Neutrophil (primary cell): ENCODE measurements around the gene SEMA7A.
"Not testable (repeated sequence)": the region's sequence is repeated elsewhere in the genome, so short reads cannot be mapped to it uniquely, and the experiment has no call there.

Experiments
- H3K27ac ChIP-seq: fragments of 200-600 bp; sonication (generic); 2 replicates; pipeline ENCODE4 v1.5.1; 2016; ENCODE audit warnings: mild to moderate bottlenecking, moderate library complexity
- H3K27me3 ChIP-seq: fragments of 200-600 bp; sonication (generic); 2 replicates; pipeline ENCODE4 v1.6.0; 2016; ENCODE audit warnings: mild to moderate bottlenecking
- H3K36me3 ChIP-seq: fragments of 200-600 bp; sonication (generic); 2 replicates; pipeline ENCODE4 v1.5.1; 2017
- H3K4me1 ChIP-seq, 2 experiments: fragments of 200-600 bp in 1 of 2; sonication (generic) in 1 of 2; 1 replicate in 1 of 2; 2 replicates in 1 of 2; pipeline versions ENCODE4 v1.5.1 to v1.6.1; 2013 to 2016; ENCODE audit warnings: low read depth in 1 of 2, low read length in 1 of 2, mild to moderate bottlenecking in 1 of 2, moderate library complexity in 1 of 2; ENCODE audit not compliant: control insufficient read depth in 1 of 2, insufficient read depth in 1 of 2
- H3K4me3 ChIP-seq, 2 experiments: fragments of 200-600 bp in 1 of 2; sonication (generic) in 1 of 2; 1 replicate in 1 of 2; 2 replicates in 1 of 2; pipeline ENCODE4 v1.5.1; 2013 to 2016; ENCODE audit warnings: low read depth in 1 of 2, low read length in 1 of 2, mild to moderate bottlenecking in 1 of 2, moderate library complexity in 1 of 2
- H3K9me3 ChIP-seq: fragments of 200-600 bp; sonication (generic); 2 replicates; pipeline ENCODE4 v1.5.1; 2016
- CTCF ChIP-seq: fragments of 200-600 bp; sonication (generic); IDR thresholded peaks from 2 replicates; pipeline ENCODE4 v1.5.1; 2016; ENCODE audit warnings: antibody characterized with exemption

SEMA7A gene

GRCh38 chr15:74392451-74392830 lies 41.3 kb downstream of the SEMA7A start:
- TF ChIP-seq CTCF = no peak
- Histone ChIP-seq H3K27me3 (peaks cover 53% of the 10 kb centered on the region), H3K36me3 (no peaks in the 10 kb centered on the region), H3K9me3 (no peaks in the 10 kb centered on the region), H3K27ac (no peak overlapping the region), H3K4me1 (peaks cover 16 to 31% of the 10 kb centered on the region in 2 experiments), H3K4me3 (no peak overlapping the region)

DNA sequence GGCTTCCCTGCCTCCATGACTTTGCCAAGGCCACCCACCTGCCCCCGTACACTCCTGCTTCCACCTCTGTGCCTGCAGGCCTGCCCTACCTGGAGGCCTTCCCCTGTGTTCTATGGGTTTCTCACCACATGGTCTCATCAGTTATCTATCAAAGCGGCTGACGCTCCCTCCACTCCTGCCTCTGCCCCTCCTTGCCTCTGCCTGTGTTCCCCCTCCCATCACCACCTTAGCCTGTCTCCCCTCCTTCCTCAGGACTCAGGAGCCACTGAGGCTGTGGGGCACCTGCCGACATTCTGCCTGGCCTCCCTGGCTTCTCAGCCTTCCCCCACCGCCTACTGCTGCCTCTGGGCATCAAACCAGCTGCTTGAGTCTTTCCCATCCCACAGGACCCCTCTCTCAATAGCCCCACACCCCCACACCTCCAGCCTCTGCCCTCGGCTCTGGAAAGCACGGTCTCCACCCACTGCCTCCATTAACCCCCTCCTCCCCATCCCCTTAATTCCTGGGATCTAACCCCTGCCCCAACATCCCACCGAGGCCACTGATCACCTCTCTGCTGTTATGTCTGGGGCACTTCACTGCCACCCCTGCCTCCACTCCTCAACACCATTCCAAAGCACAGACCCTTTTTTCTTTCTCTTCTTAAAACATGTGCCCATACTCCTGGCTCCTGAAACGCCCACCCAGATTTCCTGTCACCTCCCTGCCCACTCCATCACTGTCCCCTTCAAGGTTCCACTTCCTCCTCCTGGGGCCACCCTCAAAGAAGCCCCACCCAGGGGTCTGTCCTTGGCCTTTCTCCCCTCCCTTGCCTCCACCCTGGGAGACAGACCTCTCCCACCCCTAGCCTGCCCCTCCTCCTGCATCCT lies 41.9 kb downstream of the SEMA7A start:
- peaks cover 16 to 31% of the 10 kb centered on the region in 2 experiments for H3K4me1 ChIP-seq
- peaks cover 54% of the 10 kb centered on the region for H3K27me3 ChIP-seq
- no peak for TF ChIP-seq CTCF
- no peaks in the 10 kb centered on the region for H3K36me3 ChIP-seq
- no peaks in the 10 kb centered on the region for H3K9me3 ChIP-seq
- peak overlapping the region; percentile 58 for H3K27ac ChIP-seq
- peak overlapping the region in 1 of 2 experiments; percentile 39 for H3K4me3 ChIP-seq

GRCh38 chr15:74390647-74391288 lies 43.0 kb downstream of the SEMA7A start:
- TF ChIP-seq CTCF = no peak
- peak overlapping the region; percentile 58 for H3K27ac ChIP-seq

DNA sequence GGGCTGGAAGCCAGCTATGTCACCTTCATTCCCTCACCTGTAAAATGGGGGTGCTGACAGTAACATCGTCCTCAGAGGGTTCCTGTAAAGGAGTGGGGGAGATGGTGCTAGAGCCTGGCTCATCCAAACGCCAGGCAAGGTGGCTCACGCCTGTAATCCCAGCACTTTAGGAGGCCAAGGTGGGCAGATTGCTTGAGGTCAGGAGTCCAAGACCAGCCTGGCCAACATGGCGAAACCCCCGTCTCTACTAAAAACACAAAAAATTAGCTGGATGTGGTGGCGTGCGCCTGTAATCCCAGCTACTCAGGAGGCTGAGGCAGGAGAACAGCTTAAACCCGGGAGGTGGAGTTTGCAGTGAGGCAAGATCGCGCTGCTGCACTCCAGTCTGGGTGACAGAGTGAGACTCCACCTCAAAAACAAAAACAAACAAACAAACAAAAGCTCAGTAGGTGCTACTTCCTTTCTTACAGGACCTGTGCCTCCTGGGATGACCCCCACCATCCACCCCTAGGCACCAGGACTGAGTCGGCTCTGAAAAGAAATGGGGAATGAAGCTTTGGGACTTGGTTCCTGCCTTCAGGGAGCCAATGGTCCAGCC lies 43.6 kb downstream of the SEMA7A start:
- peak overlapping the region; percentile 58 for H3K27ac ChIP-seq

More at GRCh38 chr15:74390647-74391288, 43.0 kb downstream of the SEMA7A start:
- no peaks in the 10 kb centered on the region for H3K36me3 ChIP-seq
- H3K9me3 ChIP-seq = no peaks in the 10 kb centered on the region
- peaks cover 54% of the 10 kb centered on the region for H3K27me3 ChIP-seq
- H3K4me3 ChIP-seq = peak overlapping the region in 1 of 2 experiments; percentile 39
- H3K4me1 ChIP-seq = peaks cover 16 to 32% of the 10 kb centered on the region in 2 experiments

GRCh38 chr15:74389241-74390048 lies 44.3 kb downstream of the SEMA7A start:
- TF ChIP-seq CTCF = no peak
- Histone ChIP-seq H3K27me3 (peaks cover 54% of the 10 kb centered on the region), H3K4me3 (no peak overlapping the region), H3K9me3 (no peaks in the 10 kb centered on the region), H3K36me3 (no peaks in the 10 kb centered on the region), H3K4me1 (peaks cover 23 to 46% of the 10 kb centered on the region in 2 experiments), H3K27ac (no peak overlapping the region)

More for the DNA sequence above, 43.6 kb downstream of the SEMA7A start:
- not testable (repeated sequence) for H3K36me3 ChIP-seq, H3K9me3 ChIP-seq
- peak overlapping the region in 1 of 2 experiments; percentile 39 for H3K4me3 ChIP-seq
- peaks cover 19 to 39% of the 10 kb centered on the region in 2 experiments for H3K4me1 ChIP-seq
- H3K27me3 ChIP-seq = peaks cover 54% of the 10 kb centered on the region
